Measurements from ENCODE around the gene SBNO1.

DNA sequence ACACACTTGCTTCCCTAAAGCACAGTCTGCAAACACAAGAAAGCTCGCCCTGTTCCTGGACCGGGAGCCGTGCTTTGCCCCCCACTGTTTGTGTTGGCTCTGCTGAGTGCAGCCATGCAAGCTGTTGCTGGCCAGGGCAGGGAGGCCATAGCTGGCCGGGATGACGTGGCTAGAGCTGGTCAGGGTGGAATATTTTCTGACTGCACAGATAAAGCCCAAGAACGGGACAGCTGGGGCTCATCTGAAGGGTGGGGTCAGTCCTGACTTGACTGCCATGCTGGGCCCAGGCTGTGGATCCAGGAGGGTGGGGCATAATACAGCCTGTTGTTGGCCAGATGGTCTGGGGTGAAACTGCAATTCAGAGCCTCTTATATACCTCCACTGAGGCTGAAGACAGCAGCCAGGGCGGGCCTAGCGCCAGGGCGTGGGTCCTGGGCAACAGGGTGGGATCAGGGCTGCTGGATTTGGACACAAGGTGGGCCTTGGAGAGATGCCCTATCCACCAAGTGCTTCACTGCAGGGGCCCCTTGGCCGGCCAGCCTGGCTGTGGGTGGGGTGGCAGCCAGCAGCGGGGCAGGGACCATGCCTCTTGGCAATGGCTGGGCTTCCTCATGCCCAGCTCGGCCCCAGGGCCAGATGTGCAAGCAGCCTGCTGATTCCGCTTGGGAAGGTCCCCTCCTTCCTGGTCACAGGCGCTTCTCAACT lies 34.1 kb upstream of the SBNO1 start:
- no peak for TF ChIP-seq POLR2A (IDR thresholded peaks at IDR 0.05; ENCODE audit: low read depth)
- TF ChIP-seq, protein P1, sequence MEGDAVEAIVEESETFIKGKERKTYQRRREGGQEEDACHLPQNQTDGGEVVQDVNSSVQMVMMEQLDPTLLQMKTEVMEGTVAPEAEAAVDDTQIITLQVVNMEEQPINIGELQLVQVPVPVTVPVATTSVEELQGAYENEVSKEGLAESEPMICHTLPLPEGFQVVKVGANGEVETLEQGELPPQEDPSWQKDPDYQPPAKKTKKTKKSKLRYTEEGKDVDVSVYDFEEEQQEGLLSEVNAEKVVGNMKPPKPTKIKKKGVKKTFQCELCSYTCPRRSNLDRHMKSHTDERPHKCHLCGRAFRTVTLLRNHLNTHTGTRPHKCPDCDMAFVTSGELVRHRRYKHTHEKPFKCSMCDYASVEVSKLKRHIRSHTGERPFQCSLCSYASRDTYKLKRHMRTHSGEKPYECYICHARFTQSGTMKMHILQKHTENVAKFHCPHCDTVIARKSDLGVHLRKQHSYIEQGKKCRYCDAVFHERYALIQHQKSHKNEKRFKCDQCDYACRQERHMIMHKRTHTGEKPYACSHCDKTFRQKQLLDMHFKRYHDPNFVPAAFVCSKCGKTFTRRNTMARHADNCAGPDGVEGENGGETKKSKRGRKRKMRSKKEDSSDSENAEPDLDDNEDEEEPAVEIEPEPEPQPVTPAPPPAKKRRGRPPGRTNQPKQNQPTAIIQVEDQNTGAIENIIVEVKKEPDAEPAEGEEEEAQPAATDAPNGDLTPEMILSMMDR (IDR thresholded peaks at IDR 0.05): no peak
- peak; percentile 15 to 26 for TF ChIP-seq POLR2AphosphoS5 (IDR thresholded peaks at IDR 0.05)
- TF ChIP-seq EP300 (IDR thresholded peaks at IDR 0.05): no peak
